ENCODE results near the gene LRRC32.

- TF ChIP-seq CTCF (IDR thresholded peaks at IDR 0.05) (no peak), POLR2A (IDR thresholded peaks at IDR 0.05) (no peak)
Measured at GRCh38 chr11:76682684-76683083, 12.1 kb upstream of the LRRC32 start.

Measured in adrenal gland (tissue), 5 donors.